Measurements from ENCODE around the gene TLR7.

TLR7 gene

DNA sequence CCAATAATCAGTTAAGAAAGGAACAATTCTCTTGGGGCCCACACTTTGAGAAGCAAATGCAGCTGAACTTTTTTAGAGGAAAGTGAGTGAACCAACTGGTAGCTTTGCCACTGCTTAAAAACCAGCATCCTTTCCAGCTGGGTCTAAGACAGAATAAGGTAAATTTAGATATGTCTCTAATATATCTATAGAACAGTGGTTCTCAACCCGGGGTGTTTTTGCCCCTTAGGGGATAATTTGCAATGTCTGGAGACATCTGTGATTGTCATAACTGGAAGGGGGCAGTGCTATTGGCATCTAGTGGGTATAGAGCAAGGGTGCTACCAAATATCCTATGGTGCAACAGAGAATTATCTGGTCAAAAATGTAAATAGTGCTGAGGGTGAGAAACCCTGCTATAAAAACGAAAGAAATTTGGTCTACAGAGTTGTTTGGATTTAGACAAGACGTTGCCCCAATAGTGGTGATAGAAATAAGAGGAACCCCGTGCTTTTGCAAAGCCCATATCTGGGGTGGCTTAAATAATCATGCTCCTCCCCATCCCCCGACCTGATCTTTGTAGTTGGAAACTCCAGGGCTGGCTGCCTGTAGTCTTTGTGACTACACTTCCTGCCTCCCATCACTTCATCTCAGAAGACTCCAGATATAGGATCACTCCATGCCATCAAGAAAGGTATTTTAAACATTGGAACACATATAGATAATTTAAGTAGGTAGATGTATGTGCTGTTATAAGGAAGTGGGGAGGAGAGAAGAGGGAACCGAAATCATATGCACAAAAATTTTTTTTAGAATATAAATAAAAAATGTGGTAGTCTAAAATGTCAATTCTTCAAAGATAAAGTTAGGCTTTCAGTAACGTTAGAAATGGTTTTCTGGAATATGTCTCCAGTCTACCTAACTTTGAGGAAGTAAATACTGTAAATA lies at the start of gene TLR7:
Gene TLR7, plus strand, starts transcription at position 622 of the 927 bp plus-strand sequence. CDS start 507 bp downstream, outside the sequence.
- no peak for DNase-seq (ENCODE audit: low spot score)

DNA sequence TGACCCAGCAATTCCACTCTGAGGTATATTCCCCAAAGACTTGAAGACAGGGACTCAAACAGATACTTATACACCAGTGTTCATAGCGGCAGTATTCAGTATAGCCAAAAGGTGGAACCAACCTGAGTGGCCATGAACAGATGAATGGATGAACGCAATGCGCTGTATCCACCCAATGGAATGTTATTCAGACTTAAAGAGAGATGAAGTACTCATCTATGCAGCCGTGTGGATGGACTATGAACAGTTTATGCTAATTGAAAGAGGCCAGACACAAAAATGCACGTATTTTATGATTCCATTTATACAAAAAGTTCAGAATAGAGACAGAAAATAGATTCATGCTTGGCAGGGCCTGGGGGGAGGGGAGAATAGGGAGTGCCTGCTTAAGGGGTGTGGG lies 49.3 kb upstream of the TLR7 start:
- no peak for DNase-seq (ENCODE audit: low spot score)

DNA sequence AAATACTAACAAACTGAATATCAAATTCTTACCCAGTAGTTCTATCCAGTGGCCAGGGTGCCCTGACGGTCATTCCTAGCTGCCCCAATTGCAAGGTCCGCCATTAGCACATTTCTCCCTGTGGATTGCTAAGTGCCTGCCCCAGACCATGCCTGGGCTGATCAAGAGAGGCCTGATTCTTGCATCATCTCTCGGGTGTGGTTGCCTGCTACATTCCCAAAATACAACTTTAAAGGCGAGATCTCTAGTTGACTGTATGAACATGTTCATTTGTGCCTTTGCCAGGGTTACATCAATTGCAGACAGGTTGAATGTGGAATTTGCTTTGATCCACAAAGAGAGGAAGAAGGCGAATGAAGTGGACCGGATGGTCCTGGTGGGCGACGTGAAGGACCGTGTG lies 47.6 kb upstream of the TLR7 start:
- DNase-seq (ENCODE audit: low spot score): no peak

DNA sequence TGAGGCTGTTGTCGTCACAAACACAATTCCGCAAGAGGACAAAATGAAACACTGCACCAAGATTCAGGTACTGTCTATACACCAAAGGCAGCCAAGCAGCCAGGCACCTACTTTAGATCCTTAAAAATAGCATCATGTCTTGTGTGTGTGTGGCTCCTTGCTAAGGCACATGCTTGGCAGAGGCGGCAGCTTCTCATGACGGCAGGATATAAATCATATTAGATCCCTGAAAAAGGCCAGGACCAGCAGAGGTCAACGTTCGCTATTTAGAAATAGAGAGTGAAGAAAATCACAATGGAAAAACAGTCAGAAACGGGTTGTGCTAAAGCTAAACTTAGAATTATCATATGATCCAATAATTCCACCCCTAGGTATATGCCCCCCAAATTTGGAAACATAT lies 46.1 kb upstream of the TLR7 start:
- no peak for DNase-seq (ENCODE audit: low spot score)

DNA sequence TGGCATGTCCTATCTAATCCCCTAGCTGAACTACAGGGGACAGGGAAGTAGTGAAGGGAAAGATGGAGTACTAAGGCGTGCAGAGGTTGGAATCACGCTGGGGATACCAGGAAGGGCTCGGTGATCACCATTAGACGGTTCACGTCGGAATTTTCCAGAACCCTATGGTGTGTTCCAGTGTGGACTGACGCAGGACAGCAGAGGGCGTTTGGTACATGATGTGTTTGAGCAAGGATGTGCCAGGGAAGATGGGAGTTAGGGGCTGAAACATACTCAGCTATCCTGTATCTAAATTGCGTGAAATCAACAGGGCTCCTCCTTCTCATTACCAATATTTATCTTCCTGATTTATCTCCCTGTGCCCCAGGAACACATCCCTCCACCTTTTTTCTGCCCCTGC lies 41.9 kb upstream of the TLR7 start:
- no peak for DNase-seq (ENCODE audit: low spot score)

DNA sequence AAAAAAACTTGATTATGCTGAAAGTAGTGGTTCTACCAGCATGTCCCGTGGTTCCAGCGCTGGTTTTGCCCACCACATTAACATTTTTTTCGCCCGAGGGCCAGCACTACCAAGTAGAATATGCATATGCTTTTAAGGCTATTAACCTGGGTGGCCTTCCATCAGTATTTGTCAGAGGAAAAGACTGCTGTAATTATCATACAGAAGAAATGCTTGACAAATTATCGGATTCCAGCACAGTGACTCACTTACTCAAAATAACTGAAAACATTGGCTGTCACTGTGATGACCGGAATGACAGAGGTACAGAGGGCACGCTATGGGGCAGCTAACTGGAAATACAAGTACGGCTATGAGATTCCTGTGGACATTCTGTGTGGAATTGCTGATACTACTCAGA lies 41.1 kb upstream of the TLR7 start:
- no peak for DNase-seq (ENCODE audit: low spot score)

DNA sequence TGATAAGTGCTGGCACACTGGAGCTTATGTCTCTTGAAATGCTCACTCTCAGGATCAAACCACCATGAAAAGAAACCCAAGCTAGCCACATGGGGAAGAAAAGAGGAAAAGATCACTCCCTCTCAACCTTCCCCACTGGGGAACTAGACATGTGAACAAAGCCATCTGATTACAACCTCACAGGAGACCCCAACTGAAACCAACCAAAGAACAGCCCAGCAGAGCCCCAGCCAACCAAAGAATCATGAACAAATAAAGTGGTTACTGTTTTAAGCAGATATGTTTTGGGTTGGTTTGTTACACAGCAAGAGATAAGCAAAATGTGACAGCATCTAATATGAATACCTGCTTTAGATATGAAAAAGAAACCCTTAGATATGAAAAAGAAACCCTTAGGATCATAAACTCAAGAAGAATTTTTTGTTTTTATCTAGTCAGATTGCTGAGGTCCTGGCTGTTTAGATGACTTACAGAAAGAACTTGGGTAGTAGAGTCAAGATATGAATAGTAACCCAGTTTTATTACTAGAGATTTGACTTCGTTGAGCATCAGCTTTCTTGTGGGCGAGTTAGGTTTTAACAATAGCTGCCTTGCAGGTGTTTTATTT lies 23.7 kb upstream of the TLR7 start:
- DNase-seq (ENCODE audit: low spot score): no peak

DNA sequence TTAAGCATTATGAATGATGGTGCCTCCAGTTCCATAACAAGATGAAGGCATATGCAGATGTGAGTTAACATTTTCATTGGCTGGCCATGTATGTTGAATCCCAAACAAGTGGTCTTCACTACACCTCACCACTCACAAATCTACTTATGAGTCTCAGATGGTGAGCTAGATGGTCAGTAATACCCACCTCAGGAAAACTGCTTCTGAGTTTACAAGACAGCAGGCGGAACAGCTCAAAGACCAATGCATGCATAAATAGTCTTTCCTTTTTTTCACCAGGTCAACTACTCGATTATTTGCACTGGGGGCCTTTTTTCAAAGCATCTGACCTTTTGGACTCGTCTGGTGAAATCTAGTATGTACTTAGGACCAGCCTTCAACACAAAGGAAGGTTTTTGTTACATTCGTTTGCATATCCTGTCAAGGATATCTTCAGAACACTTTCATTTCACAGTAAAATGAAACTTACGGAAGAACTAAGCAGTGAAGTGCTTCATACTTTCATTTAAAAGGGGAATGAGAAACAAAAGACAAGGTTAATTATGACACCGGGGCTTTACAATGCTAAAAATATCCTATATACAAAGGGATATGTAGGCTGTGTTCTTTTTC lies 23.1 kb upstream of the TLR7 start:
- DNase-seq (ENCODE audit: low spot score): no peak

DNA sequence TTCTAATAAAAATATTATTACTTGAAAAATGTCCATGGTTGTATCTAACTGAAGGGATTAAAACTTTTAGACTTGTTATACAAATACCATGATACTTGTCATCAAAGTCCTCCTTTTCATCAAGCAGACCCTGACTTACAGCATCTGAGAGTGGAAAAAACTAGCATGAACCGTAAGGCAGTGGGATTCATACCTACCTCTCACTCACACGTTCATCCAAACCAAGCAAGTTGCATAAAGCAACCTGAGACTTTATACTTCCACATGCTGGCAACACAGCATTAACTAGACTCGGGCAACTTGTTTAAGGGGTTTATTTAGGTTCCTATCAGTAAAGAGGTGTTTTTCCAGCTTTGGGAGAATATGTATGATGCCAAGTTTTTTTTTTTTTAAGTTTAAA lies 22.6 kb upstream of the TLR7 start:
- DNase-seq (ENCODE audit: low spot score): no peak

DNA sequence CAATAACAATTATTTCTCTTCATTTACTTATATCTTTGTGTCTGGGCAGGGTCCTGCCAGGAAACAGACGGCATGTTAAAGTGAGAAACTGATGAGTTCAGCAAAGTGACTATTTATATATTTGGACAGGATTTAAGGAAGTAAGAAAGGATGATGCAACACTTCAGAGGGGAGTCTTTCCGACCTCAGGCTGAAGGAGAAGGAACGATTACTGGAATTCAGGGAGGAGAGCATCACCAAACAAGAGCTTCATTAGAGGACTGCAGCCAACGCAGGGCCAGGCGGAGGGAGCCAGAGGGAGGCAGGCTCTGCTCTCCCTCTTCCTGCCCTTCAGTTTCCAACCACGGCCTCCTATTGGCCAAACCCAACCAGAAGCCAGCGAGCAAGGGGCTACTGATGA lies 1.5 kb upstream of the TLR7 start:
- no peak for DNase-seq (ENCODE audit: low spot score)

DNA sequence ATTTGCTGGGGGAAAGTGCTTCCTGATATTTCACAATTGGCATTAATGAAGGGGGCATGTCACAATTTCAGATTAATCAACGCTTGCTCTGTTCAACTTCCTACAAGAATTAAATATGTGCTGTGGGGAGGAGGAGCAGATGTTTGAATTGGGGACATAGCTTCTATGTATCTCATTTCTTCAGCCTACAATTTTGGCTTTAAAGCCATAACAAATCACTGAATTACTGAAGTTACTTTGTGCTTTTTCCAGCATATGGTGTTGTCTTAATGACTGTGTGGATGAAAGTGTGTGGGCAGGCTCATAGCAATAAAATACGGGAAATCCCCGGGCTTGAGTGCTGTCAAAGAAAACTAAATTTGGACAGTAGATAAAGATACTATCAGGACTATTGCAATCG lies 813 bp downstream of the TLR7 start:
- DNase-seq (ENCODE audit: low spot score): no peak

DNA sequence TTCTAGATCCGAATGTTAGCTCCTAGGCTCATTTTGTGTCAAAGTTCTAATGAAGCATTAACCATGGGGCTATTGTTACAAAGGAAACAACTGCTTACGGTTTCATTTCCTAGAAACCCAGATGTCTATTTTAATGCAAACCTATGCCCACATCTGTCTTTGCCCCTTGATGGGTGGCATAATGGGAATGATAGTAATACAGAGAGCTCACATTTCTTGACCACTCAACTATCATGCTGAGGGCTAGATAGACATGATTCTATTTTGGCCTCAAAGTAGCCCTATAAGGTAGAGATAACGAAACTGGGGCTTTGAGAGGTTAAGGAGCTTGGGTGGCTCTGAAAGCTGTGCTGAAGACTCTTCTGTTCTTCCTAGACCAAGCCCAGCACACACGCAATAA lies 1.9 kb downstream of the TLR7 start:
- no peak for DNase-seq (ENCODE audit: low spot score)

DNA sequence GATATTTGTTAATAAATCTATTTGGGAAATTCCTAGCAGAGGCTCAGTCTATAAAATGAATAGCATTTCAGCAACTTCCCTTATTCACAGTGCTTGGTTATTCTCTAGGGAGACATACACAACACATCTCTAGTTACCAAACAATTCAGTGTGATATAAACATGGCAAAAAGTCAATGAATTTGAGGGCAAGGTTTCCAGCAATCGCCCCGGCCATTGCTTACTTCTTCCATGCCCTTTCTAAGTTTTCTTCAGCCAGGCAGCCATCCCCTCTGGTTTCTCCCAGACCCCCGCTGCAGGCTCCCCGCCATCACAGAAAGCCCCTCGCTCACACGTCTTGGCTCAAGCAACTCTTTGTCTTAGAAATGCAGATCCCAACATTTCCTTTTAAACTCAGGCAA lies 4.4 kb downstream of the TLR7 start:
- DNase-seq (ENCODE audit: low spot score): no peak

DNA sequence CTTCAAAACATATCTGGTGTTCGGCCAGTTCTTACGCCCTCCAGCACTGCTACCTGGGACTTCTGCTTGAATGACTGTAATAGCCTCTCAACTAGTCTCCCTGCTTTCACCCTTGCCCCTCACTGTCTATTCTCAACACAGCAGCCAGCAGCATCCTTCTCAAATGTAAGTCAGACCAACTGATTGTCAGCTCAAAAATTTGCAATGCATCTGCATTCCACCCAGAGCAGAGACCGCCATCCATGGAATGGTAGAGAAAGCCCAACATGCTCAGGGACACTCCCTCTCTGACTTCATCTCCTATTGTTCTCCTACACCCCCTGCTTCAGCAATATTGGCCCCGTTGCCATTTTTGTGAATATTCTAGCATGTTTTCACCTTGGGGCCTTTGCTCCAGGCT lies 5.9 kb downstream of the TLR7 start:
- no peak for DNase-seq (ENCODE audit: low spot score)

DNA sequence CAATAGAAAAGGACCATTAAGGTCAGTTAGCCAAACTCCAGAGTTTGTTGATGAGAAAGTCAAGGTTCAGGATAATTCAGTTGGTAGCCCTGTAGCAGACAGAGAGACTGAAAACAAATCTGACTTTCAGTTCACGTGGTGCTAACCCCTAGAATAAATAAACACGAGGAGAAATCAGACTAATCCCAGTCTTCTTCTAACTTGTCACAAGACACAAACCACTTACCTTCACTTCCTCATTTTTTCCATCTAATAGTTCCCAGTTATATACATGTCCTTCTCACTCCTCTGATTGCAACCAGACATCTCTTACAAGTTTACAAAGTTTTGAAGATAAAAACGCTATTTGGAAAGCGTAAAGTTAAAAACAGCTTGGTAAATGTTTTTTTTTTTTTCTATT lies 7.7 kb downstream of the TLR7 start:
- no peak for DNase-seq (ENCODE audit: low spot score)

DNA sequence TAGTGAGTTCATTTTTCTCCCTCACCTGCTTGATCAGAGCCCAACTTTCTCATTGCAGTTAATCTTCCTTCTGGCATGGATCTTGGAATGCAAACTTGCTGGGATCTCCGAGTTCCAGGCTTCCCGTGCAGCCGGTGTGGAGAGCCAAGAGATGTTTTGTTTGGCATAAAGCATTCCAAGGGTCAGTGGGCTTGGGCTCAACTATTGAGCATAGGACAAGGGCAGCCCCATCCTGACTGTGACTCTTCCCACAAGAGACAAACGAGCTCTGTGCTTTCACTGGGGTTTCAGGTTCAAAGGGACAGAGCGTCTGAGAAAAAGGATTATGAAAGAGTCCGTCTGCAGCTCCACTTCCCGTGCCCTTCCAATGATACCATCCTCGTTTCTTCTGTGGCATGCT lies 10.5 kb downstream of the TLR7 start:
- no peak for DNase-seq (ENCODE audit: low spot score)

DNA sequence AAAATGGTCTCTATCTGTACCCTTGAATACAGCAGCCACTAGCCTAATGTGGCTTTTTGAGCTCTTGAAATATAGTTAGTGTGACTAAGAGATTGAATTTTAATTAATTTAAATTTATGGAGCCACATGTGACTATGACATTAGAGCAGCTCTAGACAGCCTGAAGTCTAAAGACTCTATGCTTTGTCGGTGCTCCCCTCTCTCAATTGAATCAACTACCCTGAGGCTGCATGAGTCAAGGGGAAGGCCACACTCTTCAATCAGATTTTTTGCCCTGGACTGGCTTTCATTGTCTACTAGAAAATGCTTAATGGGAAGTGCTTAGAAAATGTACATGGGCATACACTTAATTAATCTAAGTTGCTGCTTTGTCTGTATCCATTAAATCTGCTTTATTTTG lies 11.7 kb downstream of the TLR7 start:
- no peak for DNase-seq (ENCODE audit: low spot score)

DNA sequence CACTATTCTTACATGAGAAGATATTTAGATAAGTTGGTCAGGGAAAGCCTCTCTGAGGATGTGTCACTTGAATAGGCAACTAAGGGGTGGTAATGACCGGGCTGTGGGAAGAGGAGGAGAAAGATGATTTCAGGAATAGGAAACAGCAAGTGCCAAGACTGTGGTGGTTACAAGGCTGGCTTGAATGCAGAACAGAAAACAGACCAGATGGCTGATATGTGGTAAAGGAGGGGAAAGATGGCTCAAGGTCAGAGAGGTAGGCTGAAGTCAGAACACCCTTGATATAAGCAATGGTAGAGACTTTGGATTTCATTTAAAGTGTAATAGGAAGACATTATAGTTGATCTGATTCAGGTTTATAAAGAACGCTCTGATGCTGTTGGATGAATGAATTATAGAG lies 15.0 kb downstream of the TLR7 start:
- DNase-seq (ENCODE audit: low spot score): no peak

DNA sequence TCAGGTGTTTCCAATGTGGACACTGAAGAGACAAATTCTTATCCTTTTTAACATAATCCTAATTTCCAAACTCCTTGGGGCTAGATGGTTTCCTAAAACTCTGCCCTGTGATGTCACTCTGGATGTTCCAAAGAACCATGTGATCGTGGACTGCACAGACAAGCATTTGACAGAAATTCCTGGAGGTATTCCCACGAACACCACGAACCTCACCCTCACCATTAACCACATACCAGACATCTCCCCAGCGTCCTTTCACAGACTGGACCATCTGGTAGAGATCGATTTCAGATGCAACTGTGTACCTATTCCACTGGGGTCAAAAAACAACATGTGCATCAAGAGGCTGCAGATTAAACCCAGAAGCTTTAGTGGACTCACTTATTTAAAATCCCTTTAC lies 18.6 kb downstream of the TLR7 start:
- DNase-seq (ENCODE audit: low spot score): no peak

DNA sequence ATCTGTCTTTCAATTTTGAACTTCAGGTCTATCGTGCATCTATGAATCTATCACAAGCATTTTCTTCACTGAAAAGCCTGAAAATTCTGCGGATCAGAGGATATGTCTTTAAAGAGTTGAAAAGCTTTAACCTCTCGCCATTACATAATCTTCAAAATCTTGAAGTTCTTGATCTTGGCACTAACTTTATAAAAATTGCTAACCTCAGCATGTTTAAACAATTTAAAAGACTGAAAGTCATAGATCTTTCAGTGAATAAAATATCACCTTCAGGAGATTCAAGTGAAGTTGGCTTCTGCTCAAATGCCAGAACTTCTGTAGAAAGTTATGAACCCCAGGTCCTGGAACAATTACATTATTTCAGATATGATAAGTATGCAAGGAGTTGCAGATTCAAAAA lies 19.7 kb downstream of the TLR7 start:
- no peak for DNase-seq (ENCODE audit: low spot score)

DNA sequence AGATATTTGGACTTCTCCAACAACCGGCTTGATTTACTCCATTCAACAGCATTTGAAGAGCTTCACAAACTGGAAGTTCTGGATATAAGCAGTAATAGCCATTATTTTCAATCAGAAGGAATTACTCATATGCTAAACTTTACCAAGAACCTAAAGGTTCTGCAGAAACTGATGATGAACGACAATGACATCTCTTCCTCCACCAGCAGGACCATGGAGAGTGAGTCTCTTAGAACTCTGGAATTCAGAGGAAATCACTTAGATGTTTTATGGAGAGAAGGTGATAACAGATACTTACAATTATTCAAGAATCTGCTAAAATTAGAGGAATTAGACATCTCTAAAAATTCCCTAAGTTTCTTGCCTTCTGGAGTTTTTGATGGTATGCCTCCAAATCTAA lies 20.3 kb downstream of the TLR7 start:
- DNase-seq (ENCODE audit: low spot score): no peak

DNA sequence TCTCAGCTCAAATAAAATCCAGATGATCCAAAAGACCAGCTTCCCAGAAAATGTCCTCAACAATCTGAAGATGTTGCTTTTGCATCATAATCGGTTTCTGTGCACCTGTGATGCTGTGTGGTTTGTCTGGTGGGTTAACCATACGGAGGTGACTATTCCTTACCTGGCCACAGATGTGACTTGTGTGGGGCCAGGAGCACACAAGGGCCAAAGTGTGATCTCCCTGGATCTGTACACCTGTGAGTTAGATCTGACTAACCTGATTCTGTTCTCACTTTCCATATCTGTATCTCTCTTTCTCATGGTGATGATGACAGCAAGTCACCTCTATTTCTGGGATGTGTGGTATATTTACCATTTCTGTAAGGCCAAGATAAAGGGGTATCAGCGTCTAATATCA lies 20.9 kb downstream of the TLR7 start:
- no peak for DNase-seq (ENCODE audit: low spot score)

DNA sequence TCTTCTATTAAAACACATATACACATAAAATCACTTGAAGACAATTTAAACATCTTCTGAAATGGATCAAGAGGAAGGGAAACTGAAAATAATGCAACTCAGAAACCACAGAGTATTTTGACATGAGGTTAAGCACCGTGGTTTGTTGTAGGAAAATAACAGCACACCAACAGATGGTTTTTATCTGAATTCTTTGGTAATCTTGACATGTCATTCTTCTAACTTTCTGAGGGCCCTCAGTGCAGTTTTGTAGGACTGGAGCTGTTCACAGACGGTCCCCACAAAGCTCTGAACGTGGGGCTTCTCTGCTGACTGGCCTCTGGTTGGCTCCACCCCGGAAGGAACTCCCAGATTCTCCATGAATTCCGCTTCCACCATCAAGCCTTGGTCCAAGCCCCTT lies 23.6 kb downstream of the TLR7 start:
- no peak for DNase-seq (ENCODE audit: low spot score)

Data from CD4-positive, alpha-beta T cell treated with Interleukin-15 for 4 hours (primary cell).